ENCODE data around the gene KNTC1. TPM values are rescaled to one million over a fixed set of nuclear protein-coding genes. Genes with fewer than 3 reads are reported as not detected.
"Not testable (repeated sequence)": the region's sequence is repeated elsewhere in the genome, so short reads cannot be mapped to it uniquely, and the experiment has no call there.

Gene KNTC1
- total RNA-seq, 1 experiment from 2014 or later = 49.0 TPM

GRCh38 chr12:122563361-122563760 lies 36.3 kb downstream of the KNTC1 start:
- DNase-seq (ENCODE audit: low spot score) = no peak

- not testable (repeated sequence) for DNase-seq (ENCODE audit: low spot score)
Measured at GRCh38 chr12:122566816-122567215, 39.8 kb downstream of the KNTC1 start.

DNA sequence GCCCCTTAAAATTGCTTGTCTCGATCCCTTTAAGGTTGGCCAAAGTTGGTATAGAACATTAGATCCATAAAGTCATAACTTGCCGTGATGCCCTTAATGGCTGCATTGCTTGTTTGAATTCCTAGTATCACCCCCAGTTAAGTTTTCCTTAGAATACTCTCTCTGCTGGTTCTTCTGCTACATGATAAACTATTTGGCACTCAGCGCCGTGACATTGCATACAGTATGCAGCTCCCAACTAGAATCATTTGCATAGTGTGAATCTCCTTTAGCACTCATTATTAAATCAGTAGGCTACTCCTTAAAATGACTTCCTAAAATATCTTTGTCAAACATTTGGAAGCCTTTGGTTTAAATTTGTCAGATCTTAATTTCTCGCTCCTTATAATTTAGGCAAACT lies 42.2 kb downstream of the KNTC1 start:
- DNase-seq (ENCODE audit: low spot score) = no peak

DNA sequence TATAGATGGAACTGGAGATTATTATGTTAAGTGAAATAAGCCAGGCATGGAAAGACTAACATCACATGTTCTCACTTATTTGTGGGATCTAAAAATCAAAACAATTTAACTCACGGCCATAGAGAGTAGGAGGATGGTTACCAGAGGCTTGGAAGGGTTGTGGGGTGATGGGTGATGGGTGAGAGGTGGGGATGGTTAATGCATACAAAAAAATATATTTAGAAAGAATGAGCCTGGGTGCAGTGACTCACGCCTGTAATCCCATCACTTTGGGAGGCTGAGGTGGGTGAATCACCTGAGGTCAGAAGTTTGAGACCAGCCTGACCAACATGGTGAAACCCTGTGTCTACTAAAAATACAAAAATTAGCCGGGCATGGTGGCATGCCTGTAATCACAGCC lies 43.0 kb downstream of the KNTC1 start:
- DNase-seq (ENCODE audit: low spot score) = peak; percentile 48

GRCh38 chr12:122571821-122572220 lies 44.8 kb downstream of the KNTC1 start:
- no peak for DNase-seq (ENCODE audit: low spot score)

DNA sequence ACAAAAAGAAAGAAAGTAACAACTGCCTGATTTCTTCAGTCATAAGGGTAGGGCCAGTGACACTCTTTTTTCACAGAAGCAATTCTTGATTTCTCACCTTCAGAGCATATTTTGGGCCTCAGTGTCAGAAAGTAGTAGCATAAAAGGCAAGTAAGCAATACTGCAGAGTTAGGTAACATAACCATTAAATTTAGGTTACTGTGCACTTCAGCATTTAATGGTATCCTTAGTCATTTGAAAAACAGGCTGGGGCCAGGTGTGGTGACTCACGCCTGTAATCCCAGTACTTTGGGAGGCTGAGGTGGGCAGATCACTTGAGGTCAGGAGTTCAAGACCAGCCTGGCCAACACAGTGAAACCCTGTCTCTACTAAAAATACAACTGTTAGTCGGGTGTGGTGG lies 56.2 kb downstream of the KNTC1 start:
- not testable (repeated sequence) for DNase-seq (ENCODE audit: low spot score)

GRCh38 chr12:122584177-122584863 lies 57.3 kb downstream of the KNTC1 start:
- DNase-seq (ENCODE audit: low spot score) = no peak

- DNase-seq (ENCODE audit: low spot score) = no peak
Measured at GRCh38 chr12:122590990-122591389, 63.9 kb downstream of the KNTC1 start.

GRCh38 chr12:122591966-122592365 lies 64.9 kb downstream of the KNTC1 start:
- not testable (repeated sequence) for DNase-seq (ENCODE audit: low spot score)

GRCh38 chr12:122592543-122592942 lies 65.5 kb downstream of the KNTC1 start:
- DNase-seq (ENCODE audit: low spot score) = not testable (repeated sequence)

GRCh38 chr12:122593910-122594309 lies 66.9 kb downstream of the KNTC1 start:
- DNase-seq (ENCODE audit: low spot score) = no peak

- no peak for DNase-seq (ENCODE audit: low spot score)
Measured at GRCh38 chr12:122596838-122597237, 69.8 kb downstream of the KNTC1 start.

DNA sequence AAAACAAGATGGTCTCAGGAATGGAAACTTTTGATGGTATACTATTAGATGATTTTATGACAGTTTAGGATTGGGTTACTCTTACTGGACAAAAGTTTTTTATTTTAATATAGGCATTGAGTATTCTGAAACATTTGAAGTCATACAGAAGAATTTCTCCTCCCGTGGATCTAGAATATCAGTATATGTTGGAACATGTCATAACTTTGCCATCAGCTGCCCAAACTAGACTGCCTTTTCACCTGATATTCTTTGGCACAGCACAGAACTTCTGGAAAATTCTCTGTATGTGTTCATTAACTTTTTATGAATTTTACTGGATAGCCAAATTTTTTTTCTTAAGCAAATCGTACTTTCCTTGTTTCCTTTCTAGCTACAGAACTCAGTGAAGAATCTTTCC lies 75.4 kb downstream of the KNTC1 start:
- DNase-seq (ENCODE audit: low spot score) = no peak

- no peak for DNase-seq (ENCODE audit: low spot score)
Measured at GRCh38 chr12:122604993-122605392, 77.9 kb downstream of the KNTC1 start.

- no peak for DNase-seq (ENCODE audit: low spot score)
Measured at GRCh38 chr12:122609732-122610131, 82.7 kb downstream of the KNTC1 start.

- DNase-seq (ENCODE audit: low spot score) = no peak
Measured at GRCh38 chr12:122610207-122610606, 83.2 kb downstream of the KNTC1 start.

- no peak for DNase-seq (ENCODE audit: low spot score)
Measured at GRCh38 chr12:122610911-122611310, 83.9 kb downstream of the KNTC1 start.

GRCh38 chr12:122614839-122615238 lies 87.8 kb downstream of the KNTC1 start:
- no peak for DNase-seq (ENCODE audit: low spot score)

GRCh38 chr12:122615780-122616179 lies 88.7 kb downstream of the KNTC1 start:
- no peak for DNase-seq (ENCODE audit: low spot score)

DNA sequence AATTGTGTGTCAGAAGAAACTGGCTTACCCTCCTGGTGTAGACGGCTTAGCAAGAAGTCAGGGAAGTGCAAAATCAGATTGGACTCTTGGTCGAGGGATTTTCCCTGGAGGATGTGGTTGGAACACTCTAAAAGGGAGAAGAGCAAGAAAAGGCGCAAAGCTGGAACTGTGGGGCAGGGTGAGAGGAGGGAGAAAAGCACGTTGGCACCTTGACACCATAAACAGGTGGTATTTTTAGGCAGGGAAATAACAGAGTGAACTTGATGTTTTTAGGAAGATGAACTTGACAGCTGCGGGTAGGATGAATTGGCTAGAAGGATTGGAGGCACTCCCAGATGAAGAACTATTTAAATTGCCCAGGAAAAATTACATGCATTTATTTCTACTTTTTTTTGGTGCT lies 108.4 kb downstream of the KNTC1 start:
- DNase-seq (ENCODE audit: low spot score) = no peak

- no peak for DNase-seq (ENCODE audit: low spot score)
Measured at GRCh38 chr12:122643207-122643805, 116.3 kb downstream of the KNTC1 start.

DNA sequence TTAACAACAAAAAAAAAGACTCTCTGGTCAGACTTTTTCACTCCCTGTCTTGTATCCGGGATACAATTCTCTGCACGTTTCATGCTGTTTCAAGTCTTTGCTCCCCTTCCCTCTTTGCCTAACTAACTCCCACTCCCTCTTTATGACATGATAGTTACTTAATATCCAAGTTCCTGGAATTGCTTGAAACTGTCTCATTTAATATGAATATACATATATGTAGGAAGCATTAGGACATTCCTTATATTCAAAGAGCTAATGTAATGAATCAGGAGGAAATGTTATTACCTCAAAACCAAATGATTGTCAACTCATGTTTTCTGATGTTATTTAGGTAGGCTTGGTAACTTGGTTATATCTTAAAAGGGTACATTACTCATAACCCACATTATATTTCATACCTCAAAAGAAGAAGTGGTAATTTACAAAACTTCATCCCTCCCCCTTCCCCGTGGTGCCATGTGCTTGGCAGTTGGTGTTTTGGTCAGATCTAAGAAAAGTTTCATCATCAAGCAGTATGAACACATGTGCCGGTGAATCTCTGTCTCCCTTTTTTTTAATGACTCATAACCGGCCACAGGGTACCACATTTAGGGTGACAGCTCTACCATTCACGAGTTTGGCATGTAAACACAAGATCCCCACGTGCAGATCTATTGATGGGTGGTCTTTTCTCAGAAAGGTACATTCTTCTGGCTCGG lies 119.6 kb downstream of the KNTC1 start:
- DNase-seq (ENCODE audit: low spot score) = peak; percentile 64
